HEK293T (cell line): ENCODE measurements around the gene INO80.

Source experiments
- ARNT ChIP-seq: fragments of 450-650 bp; IDR thresholded peaks from 2 replicates; pipeline ENCODE4 v1.6.1; 2017; ENCODE audit warnings: mild to moderate bottlenecking
- BHLHE40 ChIP-seq: fragments of 450-650 bp; IDR thresholded peaks from 2 replicates; pipeline ENCODE4 v1.6.1; 2016; ENCODE audit warnings: mild to moderate bottlenecking, moderate library complexity, borderline replicate concordance
- CTBP1 ChIP-seq: fragments of 450-650 bp; IDR thresholded peaks from 2 replicates; pipeline ENCODE4 v1.6.1; 2016; ENCODE audit warnings: borderline replicate concordance
- ELF4 ChIP-seq: fragments of 450-650 bp; IDR thresholded peaks from 2 replicates; pipeline ENCODE4 v1.6.1; 2017; ENCODE audit warnings: antibody characterized with exemption
- FOXK2 ChIP-seq: fragments of 450-650 bp; IDR thresholded peaks from 2 replicates; pipeline ENCODE4 v1.6.1; 2016; ENCODE audit warnings: mild to moderate bottlenecking
- FOXM1 ChIP-seq: fragments of 450-650 bp; IDR thresholded peaks from 2 replicates; pipeline ENCODE4 v1.6.1; 2017; ENCODE audit warnings: mild to moderate bottlenecking, borderline replicate concordance
- LEF1 ChIP-seq: fragments of 450-650 bp; IDR thresholded peaks from 2 replicates; pipeline ENCODE4 v1.6.1; 2017; ENCODE audit warnings: mild to moderate bottlenecking, borderline replicate concordance
- NFRKB ChIP-seq: fragments of 450-650 bp; IDR thresholded peaks from 2 replicates; pipeline ENCODE4 v1.6.1; 2016; ENCODE audit warnings: mild to moderate bottlenecking, moderate library complexity
- PKNOX1 ChIP-seq: fragments of 450-650 bp; IDR thresholded peaks from 2 replicates; pipeline ENCODE4 v1.6.1; 2016
- SP1 ChIP-seq: fragments of 450-650 bp; IDR thresholded peaks from 2 replicates; pipeline ENCODE4 v1.6.1; 2017
- ZNF384 ChIP-seq: fragments of 450-650 bp; IDR thresholded peaks from 2 replicates; pipeline ENCODE4 v1.6.1; 2016

- TF ChIP-seq CTBP1 (no peak), LEF1 (no peak), FOXM1 (no peak), SP1 (no peak), ELF4 (no peak), BHLHE40 (no peak), ZNF384 (no peak), NFRKB (no peak), ARNT (no peak), PKNOX1 (no peak), FOXK2 (no peak)
Observed at GRCh38 chr15:41121951-41122350, 5.9 kb upstream of the INO80 start.
